T-helper 2 cell (primary cell): Measurements from ENCODE around the gene ANO9.
A peak's percentile ranks its signal among the peaks of the same experiment; 100 is the strongest.
"Not testable (repeated sequence)": the region's sequence is repeated elsewhere in the genome, so short reads cannot be mapped to it uniquely, and the experiment has no call there.

Source experiments
- DNase-seq, 5 experiments: peaks; one replicate each; pipeline versions ENCODE4 v3.0.0 to v3.0.0-alpha.2; 2012 to 2022

Gene ANO9

GRCh38 chr11:415640-416041, 26.2 kb downstream of the ANO9 start:
- DNase-seq, result peak in 1 of 5 experiments; percentile 37

- DNase-seq, result peak in 1 of 5 experiments; percentile 74
These were observed 27.4 kb downstream of the ANO9 start for GRCh38 chr11:414318-414857.

GRCh38 chr11:413120-414081, 28.4 kb downstream of the ANO9 start:
- DNase-seq, result peak in 2 of 5 experiments; percentile 3 to 71

- peak in 1 of 5 experiments; percentile 2 for DNase-seq
These were observed 29.1 kb downstream of the ANO9 start for GRCh38 chr11:412641-413119.

- not testable (repeated sequence) for DNase-seq
These were observed 30.3 kb downstream of the ANO9 start for GRCh38 chr11:411520-411919.

GRCh38 chr11:410711-411110, 31.1 kb downstream of the ANO9 start:
- DNase-seq, result not testable (repeated sequence)

GRCh38 chr11:409600-410483, 32.0 kb downstream of the ANO9 start:
- peak in 1 of 5 experiments; percentile 26 for DNase-seq

- DNase-seq, result no peak
These were observed 32.7 kb downstream of the ANO9 start for GRCh38 chr11:409008-409599.

- DNase-seq, result no peak
These were observed 33.4 kb downstream of the ANO9 start for GRCh38 chr11:408154-409007.

- DNase-seq, result no peak
These were observed 34.1 kb downstream of the ANO9 start for GRCh38 chr11:407651-408123.

GRCh38 chr11:406796-407650, 34.8 kb downstream of the ANO9 start:
- peak; percentile 79 to 98 (median 92) for DNase-seq

- no peak for DNase-seq
These were observed 35.6 kb downstream of the ANO9 start for GRCh38 chr11:405954-406795.

- no peak for DNase-seq
These were observed 36.4 kb downstream of the ANO9 start for GRCh38 chr11:405323-405953.

- no peak for DNase-seq
These were observed 37.1 kb downstream of the ANO9 start for GRCh38 chr11:404551-405264.

- no peak for DNase-seq
These were observed 37.9 kb downstream of the ANO9 start for GRCh38 chr11:403761-404431.

- no peak for DNase-seq
These were observed 38.6 kb downstream of the ANO9 start for GRCh38 chr11:403021-403760.

GRCh38 chr11:401196-401595, 40.6 kb downstream of the ANO9 start:
- not testable (repeated sequence) for DNase-seq
